GM18907 (cell line): ENCODE measurements around the gene NMT2.

Experiments
- ATAC-seq: cut with Tn5 transposase; IDR thresholded peaks from one replicate; pipeline ENCODE4 v1.9.1; 2021; ENCODE audit warnings: mild to moderate bottlenecking, moderate library complexity; ENCODE audit not compliant: unreplicated experiment

The NMT2 gene

DNA sequence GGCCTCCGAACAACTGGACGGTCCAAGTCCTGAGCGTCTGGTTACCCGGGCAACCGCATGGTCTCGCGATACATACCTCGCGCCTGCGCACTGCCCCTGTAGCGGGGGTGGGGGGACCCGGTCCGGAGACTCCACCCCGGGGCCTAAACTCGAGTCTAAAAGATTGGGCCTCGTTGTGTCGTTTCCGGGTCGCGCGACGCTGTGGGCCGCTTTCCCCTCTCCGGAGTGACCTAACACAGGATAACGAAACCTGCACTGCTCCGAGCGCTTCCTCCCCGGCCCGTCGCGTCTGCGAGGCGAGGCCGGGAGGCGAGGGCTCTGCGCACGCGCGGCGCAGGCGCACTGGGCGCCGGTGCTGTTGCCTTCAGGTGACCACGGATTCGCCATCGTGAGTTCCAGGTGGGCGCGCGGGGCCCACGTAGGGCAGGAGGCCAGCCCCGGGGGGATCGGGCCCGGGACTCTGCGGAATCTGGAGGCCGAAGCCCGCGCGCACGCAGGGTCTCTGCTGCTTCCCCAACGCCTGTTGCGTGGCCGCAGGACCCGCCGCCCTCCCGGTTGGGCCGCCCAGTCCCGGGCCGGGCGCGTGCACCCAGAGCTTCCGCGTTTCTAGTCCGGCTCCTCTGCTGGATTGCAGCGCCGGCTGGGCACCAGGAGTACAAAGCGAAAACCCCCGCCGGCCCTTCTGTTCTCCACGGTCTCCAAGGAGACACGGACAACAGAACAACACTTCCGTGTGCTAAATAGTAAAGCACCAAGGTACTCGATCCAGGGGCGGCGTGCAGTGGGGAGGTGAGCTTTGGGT, 71.3 kb downstream of the NMT2 start, which contains the start of gene RPP38:
RPP38 (plus strand) TSS at position 345 of the 802 bp plus-strand sequence. CDS start 5,960 bp downstream, outside the sequence.
- ATAC-seq = peak; percentile 90

DNA sequence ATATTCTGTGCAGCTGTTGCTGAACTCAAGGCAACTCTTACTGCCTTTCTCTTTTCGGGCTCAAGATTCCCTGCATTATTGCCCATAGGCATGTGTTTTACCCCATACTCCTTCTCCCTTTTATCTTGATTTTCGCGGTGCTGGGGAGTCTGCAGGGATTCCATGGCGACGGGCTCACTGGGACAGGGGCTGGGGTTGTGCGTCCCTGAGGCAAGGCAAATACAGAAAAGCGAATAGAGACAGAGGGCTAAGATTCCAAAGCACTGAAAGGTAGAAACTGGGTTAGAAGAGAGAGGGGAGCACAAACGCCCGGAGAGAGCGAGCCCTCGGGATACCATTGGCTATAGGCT, 71.9 kb downstream of the NMT2 start:
- ATAC-seq = peak; percentile 32

DNA sequence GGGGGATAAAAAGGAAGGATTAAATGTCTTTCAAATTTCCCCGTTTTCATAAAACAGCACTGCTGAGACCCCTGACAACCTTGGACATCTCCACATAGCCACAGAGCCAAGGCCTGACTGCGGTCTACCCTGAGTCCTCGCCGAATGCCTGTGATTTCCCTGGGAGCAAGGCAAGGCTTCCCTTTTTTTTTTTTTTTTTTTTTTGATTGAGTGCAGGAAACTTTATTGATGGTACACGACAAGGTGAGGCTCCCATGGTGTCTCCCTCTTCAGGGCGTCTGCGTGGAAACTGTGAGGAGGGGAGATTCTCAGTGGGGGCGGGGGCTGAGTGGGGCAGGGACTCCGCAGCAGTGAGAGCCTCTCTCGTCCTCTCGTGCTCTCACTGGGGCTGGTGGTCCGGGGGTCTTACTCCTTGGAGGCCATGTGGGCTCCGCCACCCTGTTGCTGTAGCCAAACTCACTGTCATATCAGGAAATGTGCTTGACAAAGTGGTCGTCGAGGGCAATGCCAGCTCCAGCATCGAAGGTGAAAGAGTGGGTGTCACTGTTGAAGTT, 75.6 kb downstream of the NMT2 start:
- no peak for ATAC-seq

DNA sequence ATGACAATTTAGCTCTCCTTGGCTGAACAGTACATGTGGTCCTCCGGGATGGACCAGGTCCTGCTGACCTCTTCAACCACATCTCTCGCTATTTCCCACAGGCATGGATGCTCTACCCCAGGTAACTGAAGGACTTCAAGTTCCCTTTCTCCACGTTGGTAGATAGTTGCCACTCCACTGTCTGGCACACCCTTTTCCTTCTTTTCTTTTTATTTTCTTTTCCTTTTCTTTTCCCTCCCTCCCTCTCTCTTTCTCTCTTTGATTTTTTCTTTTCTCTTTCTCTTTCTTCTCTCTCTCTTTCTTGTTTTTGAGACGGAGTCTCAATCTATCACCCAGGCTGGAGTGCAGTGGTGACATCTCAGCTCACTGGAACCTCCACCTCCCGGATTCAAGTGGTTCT, 77.1 kb downstream of the NMT2 start:
- ATAC-seq = no peak

DNA sequence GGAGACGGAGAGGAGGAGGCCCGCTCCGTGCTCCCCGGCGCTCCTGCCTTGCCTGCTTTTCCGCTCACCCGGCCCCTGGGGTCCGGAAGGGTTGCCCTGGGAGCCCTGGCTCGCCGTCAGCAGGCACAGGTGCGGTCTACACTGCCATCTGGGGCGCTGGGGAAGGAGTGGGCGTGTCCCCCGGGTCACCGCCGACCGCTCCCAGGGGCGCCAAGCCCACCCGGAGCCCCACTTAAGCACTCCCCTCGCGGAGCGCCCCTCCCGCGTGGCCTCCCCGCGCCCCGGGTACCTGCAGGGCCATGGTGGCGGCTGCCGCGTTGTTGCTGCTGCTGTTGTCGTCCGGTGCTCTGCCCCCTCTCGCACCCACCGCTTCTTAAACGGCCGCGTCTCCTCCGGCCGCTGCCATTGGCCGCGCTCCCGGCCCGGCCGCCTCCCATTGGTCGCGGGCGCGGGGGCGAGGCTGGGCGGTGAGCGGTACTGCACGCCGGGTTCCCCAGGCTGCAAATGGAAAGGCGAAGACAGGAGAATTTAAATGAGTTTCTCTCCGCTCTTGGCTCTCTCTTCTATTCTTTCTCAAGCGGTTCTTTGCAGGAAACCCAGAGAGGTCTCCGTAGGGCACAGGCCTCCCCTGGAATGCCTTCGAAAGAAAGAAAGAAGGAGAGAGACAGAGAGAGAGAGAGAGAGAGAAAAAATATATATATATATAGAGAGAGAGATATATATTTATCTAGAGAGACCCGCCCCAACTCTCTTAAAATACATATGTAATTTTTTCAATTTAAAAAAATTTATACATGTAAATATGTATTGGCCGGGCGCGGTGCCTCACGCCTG, 79.8 kb downstream of the NMT2 start, which contains the start of gene ACBD7:
ACBD7 (minus strand) TSS at position 349 of the 834 bp plus-strand sequence; CDS start at position 301, 48 bp downstream.
- peak; percentile 99 for ATAC-seq

DNA sequence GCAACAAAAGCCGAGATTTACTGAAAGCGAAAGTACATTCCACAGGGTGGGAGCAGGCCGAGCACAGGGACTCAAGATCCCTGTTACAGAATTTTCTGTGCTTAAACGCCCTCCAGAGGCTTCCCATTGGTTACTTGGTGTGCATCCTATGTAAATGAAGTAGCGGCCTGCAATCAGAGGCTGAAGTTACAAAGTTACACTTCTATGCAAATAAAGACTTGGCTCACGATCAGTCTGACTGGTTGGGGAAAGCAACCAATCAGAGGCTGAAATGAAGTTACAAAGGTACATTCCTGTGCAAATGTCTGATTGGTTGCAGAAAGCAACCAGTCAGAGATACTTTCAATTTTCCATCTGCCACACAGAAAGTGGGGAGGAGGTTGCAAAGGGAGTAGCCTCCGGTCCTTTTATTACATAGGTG, 84.0 kb downstream of the NMT2 start:
- ATAC-seq = no peak

DNA sequence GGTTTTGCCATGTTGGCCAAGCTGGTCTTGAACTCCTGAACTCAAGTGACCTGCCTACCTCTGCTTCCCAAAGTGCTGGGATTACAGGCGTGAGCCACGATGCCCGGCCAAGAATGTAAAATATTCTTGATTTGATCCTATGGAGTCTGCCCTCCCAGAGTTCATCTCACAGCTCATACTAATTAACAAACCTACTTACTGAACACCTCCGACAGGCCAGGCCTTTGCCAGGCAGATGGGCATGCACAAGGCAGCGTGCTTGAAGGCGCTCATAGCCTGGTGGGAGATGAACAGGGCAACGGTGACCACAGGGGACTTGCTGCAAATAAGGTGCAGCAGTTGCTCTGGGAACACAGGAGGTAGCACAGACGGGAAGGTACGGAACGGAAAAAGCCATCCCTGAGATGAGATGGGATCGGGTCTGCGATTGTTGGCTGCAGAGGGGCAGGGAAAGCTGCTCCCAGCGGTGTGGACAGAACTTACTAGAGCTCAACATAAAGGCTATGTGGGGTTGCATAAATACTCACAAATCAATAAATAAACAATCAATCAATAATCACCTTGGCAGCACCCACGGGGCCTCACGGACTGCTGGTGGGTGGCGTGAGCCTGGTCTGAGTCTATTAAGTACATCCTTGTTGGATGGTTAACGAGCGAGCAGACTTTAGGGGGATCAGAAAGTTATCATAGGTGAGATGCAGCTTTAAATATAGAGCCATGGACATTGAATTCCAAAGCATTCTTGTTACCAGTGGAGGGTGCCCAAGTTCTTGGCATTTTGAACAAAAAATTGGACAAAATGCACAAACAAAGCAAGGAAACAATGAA, 84.6 kb downstream of the NMT2 start:
- no peak for ATAC-seq

DNA sequence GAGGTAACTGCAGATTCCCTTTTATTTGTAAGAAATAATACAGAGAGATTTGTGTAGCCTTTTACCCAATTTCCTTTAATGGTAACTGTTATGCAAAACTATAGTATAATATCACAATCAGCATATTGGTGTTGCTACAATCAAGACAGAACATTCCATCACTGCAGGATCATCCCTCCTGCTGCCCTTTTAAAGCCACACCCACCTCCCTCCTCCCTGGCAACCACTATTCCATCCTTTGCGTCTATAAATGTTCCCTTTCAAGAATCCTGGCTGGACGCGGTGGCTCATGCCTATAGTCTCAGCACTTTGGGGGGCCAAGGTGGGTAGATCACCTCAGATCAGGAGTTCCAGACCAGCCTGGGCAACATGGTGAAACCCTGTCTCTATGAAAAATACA, 93.1 kb downstream of the NMT2 start:
- ATAC-seq = no peak

DNA sequence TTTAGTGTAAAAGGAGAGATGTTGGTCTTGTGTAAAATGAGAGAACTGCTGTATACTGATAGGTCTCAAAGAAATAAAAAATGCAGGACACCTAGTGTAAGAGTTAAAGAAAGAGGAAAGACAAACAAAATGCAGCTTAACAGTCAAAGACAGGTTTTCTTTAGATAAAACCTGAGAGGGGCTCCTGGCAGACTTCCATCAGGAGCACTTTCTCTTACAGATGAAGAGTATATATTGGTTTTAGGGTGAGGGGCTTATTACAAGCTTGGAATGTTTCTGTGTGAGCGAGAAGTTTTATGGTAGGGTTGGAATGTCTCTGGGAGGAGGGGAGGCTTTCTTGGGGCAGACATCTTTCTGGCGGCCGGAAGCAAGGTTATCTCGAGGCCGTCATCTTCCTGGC, 96.1 kb downstream of the NMT2 start:
- no peak for ATAC-seq

DNA sequence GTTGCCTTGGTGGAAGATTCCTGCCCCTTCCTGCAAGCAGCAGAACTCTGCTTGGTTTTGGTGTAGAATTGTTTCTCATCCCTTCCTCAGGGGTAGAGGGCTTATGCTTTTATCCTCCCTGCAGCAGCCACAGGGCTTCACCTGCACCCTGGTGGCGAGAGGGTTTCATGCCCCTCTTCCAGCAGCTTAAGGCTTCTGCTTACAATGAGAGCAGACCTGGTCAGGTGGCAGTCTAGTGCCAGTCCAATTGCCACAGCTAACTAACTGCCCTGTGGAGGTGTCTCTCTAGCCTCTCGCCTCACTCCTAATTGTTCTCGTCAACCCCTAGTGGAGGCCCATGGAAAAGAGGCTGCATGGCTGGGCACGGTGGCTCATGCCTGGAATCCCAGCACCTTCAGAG, 99.3 kb downstream of the NMT2 start:
- ATAC-seq = no peak

DNA sequence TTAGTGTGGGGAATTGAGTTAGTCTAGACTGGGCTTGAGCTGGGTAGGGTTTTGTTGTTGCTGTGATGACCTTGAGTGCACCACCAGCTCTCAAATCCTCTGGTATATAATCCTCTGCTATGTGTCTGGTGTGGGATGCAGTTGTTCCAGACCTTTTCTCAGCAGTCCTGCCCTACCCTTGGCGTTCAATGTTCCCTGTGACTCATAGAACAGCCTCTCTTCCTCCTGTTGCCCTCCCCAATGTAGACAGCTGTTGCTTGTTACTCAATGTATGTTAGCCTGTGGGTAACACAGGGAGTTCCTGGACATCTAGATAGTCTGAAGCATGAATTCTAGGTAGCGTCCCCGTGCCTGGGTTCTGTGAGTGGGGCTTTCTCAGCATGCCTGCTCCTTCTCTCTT, 99.7 kb downstream of the NMT2 start:
- ATAC-seq = no peak

DNA sequence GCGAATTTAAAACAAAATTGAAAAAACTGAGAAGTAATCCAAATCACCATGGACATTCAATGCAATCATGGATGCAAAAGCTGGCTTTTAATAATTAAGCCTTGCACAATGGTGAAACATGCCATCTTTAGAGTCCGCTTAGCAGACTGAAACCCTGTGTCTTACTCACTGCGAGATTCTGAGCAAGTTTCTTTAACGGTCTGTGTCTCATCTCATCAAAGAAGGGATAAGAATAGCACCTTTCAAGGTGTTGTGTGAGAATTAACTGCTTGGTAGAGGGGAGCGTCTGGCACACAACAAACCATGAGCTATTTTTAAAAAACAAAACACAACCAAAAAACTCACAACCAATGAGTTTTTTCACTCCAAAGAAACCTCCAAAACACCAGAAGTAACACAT, 101.3 kb downstream of the NMT2 start:
- ATAC-seq = no peak

DNA sequence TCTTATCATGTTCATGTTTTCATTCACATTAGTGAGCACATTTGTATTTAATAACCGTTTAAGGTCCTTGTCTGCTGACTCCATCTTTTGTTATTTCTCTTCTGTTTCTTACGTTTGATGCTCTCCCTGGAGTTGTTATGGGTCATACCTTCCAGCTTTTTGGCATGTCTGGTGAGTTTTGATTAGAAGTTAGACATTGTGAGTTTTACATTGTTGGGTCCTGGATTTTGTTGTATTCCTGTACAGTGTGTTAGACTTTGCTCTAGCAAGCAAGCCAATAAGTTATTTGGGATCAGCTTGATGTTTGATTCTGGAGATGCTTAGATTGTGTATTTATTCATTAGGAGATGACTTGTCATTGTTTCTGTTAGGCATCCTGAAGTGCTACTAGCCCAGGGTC, 107.9 kb downstream of the NMT2 start:
- no peak for ATAC-seq

DNA sequence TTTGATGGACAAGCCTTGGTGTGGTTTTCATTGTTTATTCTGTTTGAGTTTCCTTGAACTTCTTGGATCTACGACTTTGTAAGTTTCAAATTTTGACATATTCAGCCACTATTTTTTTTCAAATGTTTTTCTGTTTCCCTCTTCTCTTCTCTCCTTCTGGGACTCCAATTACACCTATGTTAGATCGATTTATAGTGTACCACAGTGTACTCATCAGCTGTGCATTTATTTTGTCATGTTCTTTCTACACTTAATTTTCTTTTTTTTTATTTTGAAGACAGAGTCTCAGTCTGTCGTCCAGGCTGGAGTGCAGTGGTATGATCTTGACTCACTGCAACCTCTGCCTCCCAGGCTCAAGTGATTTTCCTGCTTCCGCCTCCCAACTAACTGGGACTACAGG, 108.6 kb downstream of the NMT2 start:
- ATAC-seq = no peak

DNA sequence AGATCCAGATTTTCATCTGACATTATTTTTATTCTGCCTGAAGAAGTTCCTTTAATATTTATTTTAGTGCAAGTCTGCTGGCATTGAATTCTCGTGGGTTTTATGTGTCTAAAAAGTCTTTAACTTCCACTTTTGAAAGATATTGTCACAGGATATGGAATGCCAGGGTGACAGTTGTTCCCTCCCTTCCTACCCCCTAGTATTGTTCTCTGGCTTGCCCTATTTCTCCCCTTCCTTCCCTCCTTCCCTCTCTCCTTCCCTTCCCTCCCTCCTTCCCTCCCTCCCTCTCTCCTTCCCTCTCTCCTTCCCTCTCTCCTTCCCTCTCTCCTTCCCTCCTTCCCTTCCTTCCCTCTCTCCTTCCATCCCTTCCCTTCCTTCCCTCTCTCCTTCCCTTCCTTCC, 109.8 kb downstream of the NMT2 start:
- no peak for ATAC-seq
